Endothelial cell (in vitro differentiated cells): Measurements from ENCODE around the gene WDR6. TPM values are rescaled to one million over a fixed set of nuclear protein-coding genes. Genes with fewer than 3 reads are reported as not detected.

Experiments
- DNase-seq: peaks from one replicate; pipeline ENCODE4 v3.0.0; 2021; ENCODE audit warnings: low spot score
- H3K27ac Mint-ChIP-seq: one replicate; pipeline ENCODE4 v1.8.0; 2021; ENCODE audit warnings: mixed read lengths, inconsistent platforms; ENCODE audit not compliant: unreplicated experiment
- H3K27me3 Mint-ChIP-seq: one replicate; pipeline ENCODE4 v1.8.0; 2021; ENCODE audit warnings: mild to moderate bottlenecking, moderate library complexity, mixed read lengths, inconsistent platforms; ENCODE audit not compliant: unreplicated experiment
- H3K36me3 Mint-ChIP-seq: one replicate; pipeline ENCODE4 v1.8.0; 2021; ENCODE audit warnings: mild to moderate bottlenecking, low read depth, mixed read lengths, inconsistent platforms; ENCODE audit not compliant: unreplicated experiment
- H3K4me1 Mint-ChIP-seq: one replicate; pipeline ENCODE4 v1.8.0; 2021; ENCODE audit warnings: mild to moderate bottlenecking, mixed read lengths, inconsistent platforms; ENCODE audit not compliant: unreplicated experiment
- H3K4me3 Mint-ChIP-seq: one replicate; pipeline ENCODE4 v1.8.0; 2021; ENCODE audit warnings: mild to moderate bottlenecking, mixed read lengths, inconsistent platforms; ENCODE audit not compliant: unreplicated experiment
- H3K9me3 Mint-ChIP-seq: one replicate; pipeline ENCODE4 v1.8.0; 2021; ENCODE audit warnings: mixed read lengths, inconsistent platforms; ENCODE audit not compliant: unreplicated experiment
- microRNA-seq: library from miRNA; unstranded; fragments of <30 nt; microRNA quantifications from one replicate; pipeline ENCODE4, GENCODE V29; 2020; ENCODE audit not compliant: unreplicated experiment
- total RNA-seq: library from RNA; stranded (reverse); fragmentation: NEBNext Ultra II Directional; extraction: Animal tissue kit (Norgen Biotek cat#: 25700); gene quantifications from one replicate; pipeline ENCODE4 v1.2.1, GENCODE V29; 2021; ENCODE audit not compliant: unreplicated experiment
- TF ChIP-seq, protein P1 (sequence below): fragments of 200-600 bp; sonication (generic); IDR thresholded peaks from one replicate; pipeline ENCODE4 v1.5.0; 2021; ENCODE audit warnings: antibody characterized with exemption; ENCODE audit not compliant: unreplicated experiment

The WDR6 gene
- total RNA-seq, 1 donor from 2014 or later: 148 TPM

DNA sequence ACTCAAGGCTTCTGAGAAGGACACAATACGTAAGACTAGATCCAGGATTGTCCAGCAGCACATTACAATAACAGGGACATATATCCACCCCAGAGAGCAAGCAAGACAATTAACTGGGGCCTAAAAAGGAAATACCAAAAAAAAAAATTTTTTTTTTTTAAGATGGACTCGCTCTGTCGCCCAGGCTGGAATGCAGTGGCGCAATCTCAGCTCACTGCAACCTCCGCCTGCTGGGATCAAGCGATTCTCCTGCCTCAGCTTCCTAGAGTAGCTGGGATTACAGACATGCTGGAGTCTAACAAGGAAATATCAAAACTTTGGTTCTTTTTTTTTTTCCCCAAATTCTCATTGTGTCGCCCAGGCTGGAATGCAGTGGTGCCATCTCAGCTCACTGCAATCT lies 50.8 kb downstream of the WDR6 start:
- DNase-seq: no peak
- TF ChIP-seq, protein P1, sequence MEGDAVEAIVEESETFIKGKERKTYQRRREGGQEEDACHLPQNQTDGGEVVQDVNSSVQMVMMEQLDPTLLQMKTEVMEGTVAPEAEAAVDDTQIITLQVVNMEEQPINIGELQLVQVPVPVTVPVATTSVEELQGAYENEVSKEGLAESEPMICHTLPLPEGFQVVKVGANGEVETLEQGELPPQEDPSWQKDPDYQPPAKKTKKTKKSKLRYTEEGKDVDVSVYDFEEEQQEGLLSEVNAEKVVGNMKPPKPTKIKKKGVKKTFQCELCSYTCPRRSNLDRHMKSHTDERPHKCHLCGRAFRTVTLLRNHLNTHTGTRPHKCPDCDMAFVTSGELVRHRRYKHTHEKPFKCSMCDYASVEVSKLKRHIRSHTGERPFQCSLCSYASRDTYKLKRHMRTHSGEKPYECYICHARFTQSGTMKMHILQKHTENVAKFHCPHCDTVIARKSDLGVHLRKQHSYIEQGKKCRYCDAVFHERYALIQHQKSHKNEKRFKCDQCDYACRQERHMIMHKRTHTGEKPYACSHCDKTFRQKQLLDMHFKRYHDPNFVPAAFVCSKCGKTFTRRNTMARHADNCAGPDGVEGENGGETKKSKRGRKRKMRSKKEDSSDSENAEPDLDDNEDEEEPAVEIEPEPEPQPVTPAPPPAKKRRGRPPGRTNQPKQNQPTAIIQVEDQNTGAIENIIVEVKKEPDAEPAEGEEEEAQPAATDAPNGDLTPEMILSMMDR: no peak
- peaks cover 24% of the 10 kb centered on the region for H3K36me3 Mint-ChIP-seq
- no peaks in the 10 kb centered on the region for H3K9me3 Mint-ChIP-seq
- H3K27ac Mint-ChIP-seq: no peak overlapping the region
- peak overlapping the region; percentile 71 for H3K4me3 Mint-ChIP-seq
- H3K27me3 Mint-ChIP-seq: no peaks in the 10 kb centered on the region
- peaks cover 3% of the 10 kb centered on the region for H3K4me1 Mint-ChIP-seq

Small RNA genes lying within 50 kb of the gene (microRNA-seq; reads per million reads assigned to microRNA genes)
- gene MIR191 (3,920 reads per million, percentile 97 among the genes with 10 or more reads in this experiment), gene MIR425 (4,137 reads per million, percentile 97 among the genes with 10 or more reads in this experiment)

Other genes starting within 250 kb of the WDR6 start
- gene PRKAR2A, start 159.5 kb upstream of the WDR6 start, total RNA-seq: 67.3 TPM
- 3.6 TPM for gene SLC25A20, start 108.5 kb upstream of the WDR6 start, total RNA-seq
- 57.0 TPM for gene ARIH2, start 88.5 kb upstream of the WDR6 start, total RNA-seq
- gene P4HTM, start 17.1 kb upstream of the WDR6 start, total RNA-seq: 9.3 TPM
- 27.8 TPM for gene DALRD3, start 11.2 kb downstream of the WDR6 start, total RNA-seq
- gene NDUFAF3, start 14.7 kb downstream of the WDR6 start, total RNA-seq: 32.3 TPM
- 111 TPM for gene IMPDH2, start 22.0 kb downstream of the WDR6 start, total RNA-seq
- gene QRICH1, start 86.7 kb downstream of the WDR6 start, total RNA-seq: 136 TPM
- 416 TPM for gene QARS1, start 97.4 kb downstream of the WDR6 start, total RNA-seq
- 38.8 TPM for gene USP19, start 113.4 kb downstream of the WDR6 start, total RNA-seq
- gene LAMB2, start 125.7 kb downstream of the WDR6 start, total RNA-seq: 259 TPM
- gene CCDC71, start 158.9 kb downstream of the WDR6 start, total RNA-seq: 24.8 TPM
- 16.7 TPM for gene KLHDC8B, start 164.2 kb downstream of the WDR6 start, total RNA-seq